NB4 (cell line): ENCODE measurements around the gene HOXA6.

ENCODE experiments used
- MYC ChIP-seq: IDR thresholded peaks from 2 replicates; pipeline ENCODE4 v1.6.1; 2011; ENCODE audit warnings: low read depth, low read length
- POLR2A ChIP-seq: IDR thresholded peaks from 2 replicates; pipeline ENCODE4 v1.6.1; 2011; ENCODE audit warnings: mild to moderate bottlenecking; ENCODE audit not compliant: insufficient read length; ENCODE audit errors: extremely low read depth
- TF ChIP-seq, protein P1 (sequence below): IDR thresholded peaks from one replicate; pipeline ENCODE4 v1.5.1; 2012; ENCODE audit warnings: low read depth, low read length
- TF ChIP-seq, protein P2 (sequence below): IDR thresholded peaks from 2 replicates; pipeline ENCODE4 v1.6.1; 2011; ENCODE audit warnings: low read depth, low read length

- TF ChIP-seq, protein P1, sequence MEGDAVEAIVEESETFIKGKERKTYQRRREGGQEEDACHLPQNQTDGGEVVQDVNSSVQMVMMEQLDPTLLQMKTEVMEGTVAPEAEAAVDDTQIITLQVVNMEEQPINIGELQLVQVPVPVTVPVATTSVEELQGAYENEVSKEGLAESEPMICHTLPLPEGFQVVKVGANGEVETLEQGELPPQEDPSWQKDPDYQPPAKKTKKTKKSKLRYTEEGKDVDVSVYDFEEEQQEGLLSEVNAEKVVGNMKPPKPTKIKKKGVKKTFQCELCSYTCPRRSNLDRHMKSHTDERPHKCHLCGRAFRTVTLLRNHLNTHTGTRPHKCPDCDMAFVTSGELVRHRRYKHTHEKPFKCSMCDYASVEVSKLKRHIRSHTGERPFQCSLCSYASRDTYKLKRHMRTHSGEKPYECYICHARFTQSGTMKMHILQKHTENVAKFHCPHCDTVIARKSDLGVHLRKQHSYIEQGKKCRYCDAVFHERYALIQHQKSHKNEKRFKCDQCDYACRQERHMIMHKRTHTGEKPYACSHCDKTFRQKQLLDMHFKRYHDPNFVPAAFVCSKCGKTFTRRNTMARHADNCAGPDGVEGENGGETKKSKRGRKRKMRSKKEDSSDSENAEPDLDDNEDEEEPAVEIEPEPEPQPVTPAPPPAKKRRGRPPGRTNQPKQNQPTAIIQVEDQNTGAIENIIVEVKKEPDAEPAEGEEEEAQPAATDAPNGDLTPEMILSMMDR = no peak
- no peak for TF ChIP-seq POLR2A
- TF ChIP-seq, protein P2, sequence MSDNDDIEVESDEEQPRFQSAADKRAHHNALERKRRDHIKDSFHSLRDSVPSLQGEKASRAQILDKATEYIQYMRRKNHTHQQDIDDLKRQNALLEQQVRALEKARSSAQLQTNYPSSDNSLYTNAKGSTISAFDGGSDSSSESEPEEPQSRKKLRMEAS = no peak
- no peak for TF ChIP-seq MYC
These were observed 6.0 kb upstream of the HOXA6 start for GRCh38 chr7:27153526-27153925.
